ENCODE results near the gene LRRC4.

- TF ChIP-seq, protein P1, sequence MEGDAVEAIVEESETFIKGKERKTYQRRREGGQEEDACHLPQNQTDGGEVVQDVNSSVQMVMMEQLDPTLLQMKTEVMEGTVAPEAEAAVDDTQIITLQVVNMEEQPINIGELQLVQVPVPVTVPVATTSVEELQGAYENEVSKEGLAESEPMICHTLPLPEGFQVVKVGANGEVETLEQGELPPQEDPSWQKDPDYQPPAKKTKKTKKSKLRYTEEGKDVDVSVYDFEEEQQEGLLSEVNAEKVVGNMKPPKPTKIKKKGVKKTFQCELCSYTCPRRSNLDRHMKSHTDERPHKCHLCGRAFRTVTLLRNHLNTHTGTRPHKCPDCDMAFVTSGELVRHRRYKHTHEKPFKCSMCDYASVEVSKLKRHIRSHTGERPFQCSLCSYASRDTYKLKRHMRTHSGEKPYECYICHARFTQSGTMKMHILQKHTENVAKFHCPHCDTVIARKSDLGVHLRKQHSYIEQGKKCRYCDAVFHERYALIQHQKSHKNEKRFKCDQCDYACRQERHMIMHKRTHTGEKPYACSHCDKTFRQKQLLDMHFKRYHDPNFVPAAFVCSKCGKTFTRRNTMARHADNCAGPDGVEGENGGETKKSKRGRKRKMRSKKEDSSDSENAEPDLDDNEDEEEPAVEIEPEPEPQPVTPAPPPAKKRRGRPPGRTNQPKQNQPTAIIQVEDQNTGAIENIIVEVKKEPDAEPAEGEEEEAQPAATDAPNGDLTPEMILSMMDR (IDR thresholded peaks at IDR 0.05): no peak
- TF ChIP-seq EP300 (IDR thresholded peaks at IDR 0.05): no peak
Observed at GRCh38 chr7:128026551-128026950, 4.7 kb downstream of the LRRC4 start.

All from stomach (tissue), 4 donors.